ENCODE data around the gene ENTPD8. TPM values are rescaled to one million over a fixed set of nuclear protein-coding genes. Genes with fewer than 3 reads are reported as not detected.

ENTPD8 gene
- total and polyA plus RNA-seq, 2 donors (not counting 3 experiments of a cell fraction or from before 2014, with no cell fraction given) = 0.44 to 0.51 TPM

DNA sequence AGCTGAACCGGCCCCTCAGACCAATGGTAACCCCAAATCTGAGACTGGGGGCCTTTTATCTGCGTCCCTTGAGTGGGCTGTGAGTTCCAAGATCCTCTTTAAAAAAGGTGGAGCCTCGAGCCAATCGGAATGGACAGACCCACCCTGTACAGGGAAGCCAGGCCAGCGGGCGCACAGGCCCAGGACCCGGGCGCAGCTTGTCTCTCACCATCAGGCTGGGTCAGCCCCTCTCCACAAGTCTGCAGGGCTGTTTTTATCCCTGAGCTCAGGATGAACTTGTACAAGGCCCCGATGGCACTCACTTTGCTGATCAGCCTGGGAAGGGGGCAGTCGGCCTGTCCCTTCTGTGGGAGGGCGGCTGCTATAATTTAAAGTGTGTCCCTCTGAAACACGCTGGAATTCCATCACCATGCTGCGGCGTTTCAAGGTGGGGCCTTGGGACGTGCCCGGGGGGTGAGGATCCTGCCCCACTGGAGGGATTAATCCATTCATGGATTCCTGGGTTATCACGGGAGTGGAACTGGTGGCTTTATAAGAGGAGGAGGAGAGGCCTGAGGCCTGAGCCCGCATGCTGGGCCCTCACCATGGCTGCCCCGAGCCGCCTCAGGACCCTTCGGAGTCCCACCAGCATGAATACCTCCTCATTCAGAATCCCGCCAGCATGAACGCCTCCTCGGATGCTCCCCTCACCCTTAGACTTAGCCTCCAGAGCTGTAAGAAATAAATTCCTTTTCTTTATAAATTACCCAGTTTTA is 32.3 kb downstream of the ENTPD8 start:
- Histone ChIP-seq H3K4me1 (ENCODE audit: control insufficient read depth, extremely low read depth, insufficient read depth, low read length) (peaks cover 35% of the 10 kb centered on the region), H3K27me3 (ENCODE audit: control insufficient read depth in 2 of 2, insufficient read depth in 2 of 2, low read length in 2 of 2) (no peaks in the 10 kb centered on the region), H3K9me3 (replicated peaks; ENCODE audit: control insufficient read depth, insufficient read depth, low read length) (no peaks in the 10 kb centered on the region), H4K20me1 (replicated peaks; ENCODE audit: control insufficient read depth, extremely low read depth, insufficient read depth, low read length) (no peaks in the 10 kb centered on the region), H3K4me3 (replicated peaks in 1 of 3; ENCODE audit: insufficient read depth in 1 of 3, low read depth in 1 of 3, low read length in 3 of 3) (no peak overlapping the region), H3K9ac (replicated peaks; ENCODE audit: extremely low read depth, insufficient read depth, low read length) (no peak overlapping the region), H3K27ac (ENCODE audit: insufficient read depth, low read depth, low read length) (no peak overlapping the region), H3K79me2 (ENCODE audit: control insufficient read depth, insufficient read depth, low read length) (peaks cover 9% of the 10 kb centered on the region), H3K4me2 (ENCODE audit: insufficient read depth, low read length) (no peak overlapping the region), H3K36me3 (ENCODE audit: control insufficient read depth in 2 of 2, extremely low read depth in 1 of 2, insufficient read depth in 2 of 2, low read length in 2 of 2) (no peaks in the 10 kb centered on the region), H3K9me1 (replicated peaks; ENCODE audit: control insufficient read depth, extremely low read depth, insufficient read depth, low read length) (no peaks in the 10 kb centered on the region), H2AFZ (ENCODE audit: low read depth, low read length) (no peak overlapping the region)
- dilution Hi-C loops (cut with MboI; ENCODE audit: extremely low pct_ligation_motif_present, low sequenced_read_pairs) = no loop called here
- ChIA-PET CTCF (interaction anchor here (1.2 to 4.6 kb wide), 6 partner anchors 14 to 122 kb away, joined by 3 to 36 read pairs (median 4); partner anchors contain the start of genes EXD3, NOXA1 and NRARP), POLR2A (interaction anchor here (1.2 kb wide), 1 partner anchor 107 kb away, joined by 3 read pairs; the partner anchor contains the start of gene NRARP)
- FAIRE-seq (no peak), DNase-seq (ENCODE audit: low read depth, low spot score) (no peak)
- no TSS peak for BruUV-seq (replicated peaks)
- TF ChIP-seq POLR2AphosphoS5 (IDR thresholded peaks at IDR 0.05; ENCODE audit: insufficient read depth, low read depth, low read length) (no peak), JUN (IDR thresholded peaks at IDR 0.05; ENCODE audit: borderline replicate concordance, insufficient read depth, insufficient read length, low read depth) (no peak), MYC (IDR thresholded peaks at IDR 0.05; ENCODE audit: low read depth, low read length) (no peak), POLR2A (IDR thresholded peaks at IDR 0.05; ENCODE audit: low read depth, low read length) (no peak), EZH2 (IDR thresholded peaks at IDR 0.05; ENCODE audit: borderline replicate concordance, low read depth, low read length, severe bottlenecking) (no peak), GATA2 (IDR thresholded peaks at IDR 0.05; ENCODE audit: insufficient read depth, insufficient read length, low read depth, low read length) (no peak), FOS (IDR thresholded peaks at IDR 0.05; ENCODE audit: borderline replicate concordance, insufficient read depth, low read length) (no peak)
- TF ChIP-seq, protein P1, sequence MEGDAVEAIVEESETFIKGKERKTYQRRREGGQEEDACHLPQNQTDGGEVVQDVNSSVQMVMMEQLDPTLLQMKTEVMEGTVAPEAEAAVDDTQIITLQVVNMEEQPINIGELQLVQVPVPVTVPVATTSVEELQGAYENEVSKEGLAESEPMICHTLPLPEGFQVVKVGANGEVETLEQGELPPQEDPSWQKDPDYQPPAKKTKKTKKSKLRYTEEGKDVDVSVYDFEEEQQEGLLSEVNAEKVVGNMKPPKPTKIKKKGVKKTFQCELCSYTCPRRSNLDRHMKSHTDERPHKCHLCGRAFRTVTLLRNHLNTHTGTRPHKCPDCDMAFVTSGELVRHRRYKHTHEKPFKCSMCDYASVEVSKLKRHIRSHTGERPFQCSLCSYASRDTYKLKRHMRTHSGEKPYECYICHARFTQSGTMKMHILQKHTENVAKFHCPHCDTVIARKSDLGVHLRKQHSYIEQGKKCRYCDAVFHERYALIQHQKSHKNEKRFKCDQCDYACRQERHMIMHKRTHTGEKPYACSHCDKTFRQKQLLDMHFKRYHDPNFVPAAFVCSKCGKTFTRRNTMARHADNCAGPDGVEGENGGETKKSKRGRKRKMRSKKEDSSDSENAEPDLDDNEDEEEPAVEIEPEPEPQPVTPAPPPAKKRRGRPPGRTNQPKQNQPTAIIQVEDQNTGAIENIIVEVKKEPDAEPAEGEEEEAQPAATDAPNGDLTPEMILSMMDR (IDR thresholded peaks at IDR 0.05; ENCODE audit: extremely low read depth in 1 of 2, insufficient read depth in 1 of 2, low read depth in 1 of 2, low read length in 2 of 2) = no peak
- TF ChIP-seq, protein P2, sequence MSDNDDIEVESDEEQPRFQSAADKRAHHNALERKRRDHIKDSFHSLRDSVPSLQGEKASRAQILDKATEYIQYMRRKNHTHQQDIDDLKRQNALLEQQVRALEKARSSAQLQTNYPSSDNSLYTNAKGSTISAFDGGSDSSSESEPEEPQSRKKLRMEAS (IDR thresholded peaks at IDR 0.05; ENCODE audit: insufficient read depth, insufficient read length) = no peak
- intact Hi-C loops (cut with micrococcal nuclease) = no loop called here

Data from endothelial cell of umbilical vein (primary cell).